Natural killer cell treated with Interleukin-12 subunit alpha and Interleukin-12 subunit beta and Interleukin-15 and Interleukin-18, amount 100 ng/mL, for 72 hours (primary cell): ENCODE measurements around the gene RIMS3. TPM values are rescaled to one million over a fixed set of nuclear protein-coding genes. Genes with fewer than 3 reads are reported as not detected.
"Not testable (repeated sequence)": the region's sequence is repeated elsewhere in the genome, so short reads cannot be mapped to it uniquely, and the experiment has no call there.

ENCODE experiments used
- ATAC-seq, 2 donors: fragments of 150-1000 bp; cut with Tn5 transposase in 1 of 2; sonication (Bioruptor Pico), chemical (Tn5 transposase) in 1 of 2; 2 replicates each; pipeline ENCODE4 v1.10.0; 2021
- DNase-seq: peaks from one replicate; pipeline ENCODE4 v3.0.0; 2022; ENCODE audit warnings: low spot score
- H3K27ac Mint-ChIP-seq, 2 donors: 1 replicate in 1 of 2; 2 replicates in 1 of 2; pipeline ENCODE4 v1.8.0; 2022; ENCODE audit warnings: mixed read lengths in 2 of 2, mild to moderate bottlenecking in 1 of 2, moderate library complexity in 1 of 2
- H3K27me3 Mint-ChIP-seq, 2 donors: 1 replicate in 1 of 2; 2 replicates in 1 of 2; pipeline ENCODE4 v1.8.0; 2022; ENCODE audit warnings: mixed read lengths in 2 of 2
- H3K36me3 Mint-ChIP-seq: one replicate; pipeline ENCODE4 v1.8.0; 2022; ENCODE audit warnings: mixed read lengths
- H3K4me1 Mint-ChIP-seq, 2 donors: 1 replicate in 1 of 2; 2 replicates in 1 of 2; pipeline ENCODE4 v1.8.0; 2022; ENCODE audit warnings: low read depth in 2 of 2, mixed read lengths in 2 of 2, mild to moderate bottlenecking in 1 of 2
- H3K4me3 Mint-ChIP-seq: one replicate; pipeline ENCODE4 v1.8.0; 2022; ENCODE audit warnings: mixed read lengths
- H3K9me3 Mint-ChIP-seq: 2 replicates; pipeline ENCODE4 v1.8.0; 2022; ENCODE audit warnings: mixed read lengths
- total RNA-seq, 2 donors: library from RNA; stranded (reverse); gene quantifications; one replicate each; pipeline ENCODE4 v1.2.3, GENCODE V29; 2022

Gene RIMS3
- total RNA-seq, 2 donors from 2014 or later, result 0.62 to 2.0 TPM

- Mint-ChIP-seq H3K4me3 (no peak overlapping the region), H3K27me3 (peaks cover 0 to 6% of the 10 kb centered on the region in 2 donors), H3K27ac (no peak overlapping the region), H3K36me3 (no peaks in the 10 kb centered on the region), H3K4me1 (peaks cover 0 to 3% of the 10 kb centered on the region in 2 donors), H3K9me3 (no peaks in the 10 kb centered on the region)
- no peak for ATAC-seq
- peak; percentile 10 for DNase-seq
Measured at GRCh38 chr1:40638097-40639036, 27.1 kb downstream of the RIMS3 start.

DNA sequence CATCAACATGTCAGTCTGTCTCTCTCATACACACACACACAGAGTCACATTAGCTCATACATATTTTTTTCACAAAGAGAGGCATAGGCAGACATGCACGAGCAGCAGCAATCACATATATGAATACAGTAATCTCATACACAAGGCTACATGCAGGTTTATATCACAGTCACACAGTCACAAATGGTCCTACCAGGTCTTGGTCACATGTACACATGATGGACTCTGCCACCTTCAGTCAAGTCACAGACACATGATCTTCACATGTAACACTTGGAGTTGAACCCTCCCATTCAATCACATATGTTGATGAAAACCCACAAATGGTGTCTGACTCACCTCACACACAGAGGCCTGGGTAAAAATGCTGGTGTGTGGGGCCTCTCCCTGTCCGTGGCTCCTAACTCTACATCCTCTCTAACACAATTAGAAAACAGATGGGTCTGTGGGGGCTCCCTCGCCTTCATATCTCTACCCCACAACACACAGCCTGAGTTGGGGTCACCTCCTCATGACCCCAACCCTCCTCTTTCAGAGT lies 27.9 kb downstream of the RIMS3 start:
- H3K27ac Mint-ChIP-seq, result no peak overlapping the region
- peaks cover 0 to 6% of the 10 kb centered on the region in 2 donors for H3K27me3 Mint-ChIP-seq
- H3K36me3 Mint-ChIP-seq, result no peaks in the 10 kb centered on the region
- H3K9me3 Mint-ChIP-seq, result no peaks in the 10 kb centered on the region
- no peak for ATAC-seq
- H3K4me3 Mint-ChIP-seq, result no peak overlapping the region
- DNase-seq, result peak; percentile 29
- peaks cover 0 to 3% of the 10 kb centered on the region in 2 donors for H3K4me1 Mint-ChIP-seq

DNA sequence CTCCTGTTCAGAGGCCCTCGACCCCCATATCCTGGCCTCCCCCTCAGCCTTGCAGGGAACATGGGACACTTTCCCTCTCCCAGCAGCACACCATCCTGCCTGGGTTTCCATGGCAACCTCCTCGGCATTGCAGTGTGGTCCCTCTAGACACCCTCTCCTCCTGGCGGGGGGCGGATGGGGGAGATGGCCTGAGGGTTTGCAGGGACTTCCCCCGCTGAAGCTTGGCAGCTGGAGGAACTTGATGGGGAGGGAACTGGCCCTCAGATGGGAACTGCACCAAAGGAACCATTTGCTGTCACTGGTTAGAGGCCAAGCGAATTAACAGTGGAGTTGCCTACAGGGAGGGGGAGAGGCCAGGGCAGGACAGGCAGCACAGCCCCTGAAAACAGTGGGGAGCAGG lies 28.7 kb downstream of the RIMS3 start:
- Mint-ChIP-seq H3K4me1 (peaks cover 0 to 3% of the 10 kb centered on the region in 2 donors), H3K36me3 (no peaks in the 10 kb centered on the region), H3K9me3 (no peaks in the 10 kb centered on the region), H3K27me3 (peaks cover 0 to 6% of the 10 kb centered on the region in 2 donors), H3K27ac (no peak overlapping the region), H3K4me3 (no peak overlapping the region)
- DNase-seq (peak; percentile 42), ATAC-seq (no peak)

DNA sequence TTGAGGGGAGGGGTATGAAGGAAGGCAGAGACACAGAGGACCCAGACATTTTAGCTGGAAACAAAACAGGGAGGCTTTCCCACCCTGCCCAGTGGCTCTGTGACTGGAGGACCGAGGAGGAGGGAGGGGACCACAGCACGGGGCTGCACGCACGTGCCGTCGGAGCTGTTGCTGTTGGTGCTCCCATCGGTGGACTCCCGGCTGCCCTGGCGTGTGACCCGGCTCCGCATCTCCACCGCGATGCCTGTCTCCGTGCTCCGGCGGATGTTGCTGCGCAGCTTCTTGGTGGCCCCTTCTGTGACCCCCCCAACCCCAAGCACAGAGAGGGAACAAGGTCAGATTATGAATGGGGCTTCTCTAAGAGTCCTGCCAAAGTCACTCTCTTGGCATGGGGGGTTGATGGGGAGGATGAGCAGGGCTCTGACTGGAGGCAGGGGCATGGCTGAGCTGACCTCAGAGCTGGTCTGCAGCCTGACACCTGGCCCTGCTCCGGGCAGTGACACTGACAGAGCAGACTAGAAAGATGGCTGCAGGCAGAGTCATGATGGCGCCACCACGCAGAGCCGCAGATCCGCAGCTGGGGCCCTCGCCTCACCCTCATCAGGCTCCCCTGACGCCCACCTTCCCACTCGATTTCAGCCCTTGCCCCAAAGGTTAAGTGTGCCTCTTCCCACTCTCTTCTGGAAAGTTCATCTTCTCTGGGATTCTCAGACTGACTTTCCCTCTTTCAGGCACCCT lies 29.6 kb downstream of the RIMS3 start:
- H3K4me1 Mint-ChIP-seq, result peaks cover 0 to 3% of the 10 kb centered on the region in 2 donors
- ATAC-seq, result no peak
- DNase-seq, result no peak
- H3K27ac Mint-ChIP-seq, result no peak overlapping the region
- H3K4me3 Mint-ChIP-seq, result no peak overlapping the region
- H3K27me3 Mint-ChIP-seq, result peaks cover 0 to 6% of the 10 kb centered on the region in 2 donors
- no peaks in the 10 kb centered on the region for H3K36me3 Mint-ChIP-seq
- H3K9me3 Mint-ChIP-seq, result no peaks in the 10 kb centered on the region

DNA sequence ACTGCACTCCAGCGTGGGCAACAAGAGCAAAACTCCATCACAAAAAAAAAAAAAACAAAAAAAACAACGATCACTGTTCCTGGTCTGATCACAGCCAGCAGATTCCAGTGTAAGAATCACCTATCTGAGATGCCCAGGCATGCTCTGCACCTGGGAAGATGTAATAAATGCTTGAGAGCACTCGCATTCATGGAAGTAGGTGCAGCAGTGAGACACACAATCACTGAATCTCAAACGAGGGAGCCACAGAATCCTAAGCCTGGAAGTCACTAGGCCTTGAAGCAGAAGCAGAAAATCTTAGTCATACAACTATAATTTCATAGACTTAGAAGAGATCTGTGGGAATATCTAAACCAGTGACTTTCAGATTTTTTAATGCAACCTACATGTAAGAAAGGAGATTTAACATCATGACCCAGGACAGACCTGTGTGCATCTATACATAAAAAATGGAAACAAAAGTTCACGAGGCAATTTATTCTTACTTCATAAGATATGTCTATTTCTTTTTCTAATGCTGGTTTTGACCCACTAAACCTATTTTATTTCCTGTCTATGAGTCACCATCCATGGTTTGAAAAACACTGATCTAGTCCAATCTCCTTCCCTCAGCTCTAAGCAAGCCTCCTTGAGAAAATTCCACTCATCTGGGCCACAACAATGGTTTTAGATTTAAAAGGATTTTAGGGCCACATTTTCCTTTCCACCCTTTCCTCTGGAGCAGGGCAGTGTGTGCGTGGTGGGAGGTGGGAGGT lies 30.4 kb downstream of the RIMS3 start:
- ATAC-seq (no peak), DNase-seq (no peak)
- no peaks in the 10 kb centered on the region for H3K9me3 Mint-ChIP-seq
- H3K27ac Mint-ChIP-seq, result no peak overlapping the region
- H3K4me3 Mint-ChIP-seq, result no peak overlapping the region
- no peaks in the 10 kb centered on the region for H3K36me3 Mint-ChIP-seq
- peaks cover 0 to 1% of the 10 kb centered on the region in 2 donors for H3K27me3 Mint-ChIP-seq
- peaks cover under 1 to 6% of the 10 kb centered on the region in 2 donors for H3K4me1 Mint-ChIP-seq

- no peak overlapping the region for H3K4me3 Mint-ChIP-seq
- H3K27ac Mint-ChIP-seq, result no peak overlapping the region
- DNase-seq, result no peak
- no peaks in the 10 kb centered on the region for H3K9me3 Mint-ChIP-seq
- no peaks in the 10 kb centered on the region for H3K36me3 Mint-ChIP-seq
- H3K27me3 Mint-ChIP-seq, result no peaks in the 10 kb centered on the region
- no peak for ATAC-seq
- H3K4me1 Mint-ChIP-seq, result peaks cover 12 to 17% of the 10 kb centered on the region in 2 donors
Measured at GRCh38 chr1:40633931-40634376, 31.5 kb downstream of the RIMS3 start.

- no peak overlapping the region for H3K27ac Mint-ChIP-seq
- no peaks in the 10 kb centered on the region for H3K9me3 Mint-ChIP-seq
- no peak for DNase-seq
- H3K36me3 Mint-ChIP-seq, result no peaks in the 10 kb centered on the region
- no peak for ATAC-seq
- no peak overlapping the region for H3K4me3 Mint-ChIP-seq
- H3K4me1 Mint-ChIP-seq, result peaks cover 15 to 21% of the 10 kb centered on the region in 2 donors
- no peaks in the 10 kb centered on the region for H3K27me3 Mint-ChIP-seq
Measured at GRCh38 chr1:40633523-40633922, 32.0 kb downstream of the RIMS3 start.

GRCh38 chr1:40630488-40631223 lies 34.8 kb downstream of the RIMS3 start:
- Mint-ChIP-seq H3K4me3 (no peak overlapping the region), H3K4me1 (peaks cover 19 to 21% of the 10 kb centered on the region in 2 donors), H3K27me3 (no peaks in the 10 kb centered on the region), H3K9me3 (no peaks in the 10 kb centered on the region), H3K36me3 (no peaks in the 10 kb centered on the region), H3K27ac (peak overlapping the region in 1 of 2 donors; percentile 56)
- DNase-seq (no peak), ATAC-seq (no peak)

GRCh38 chr1:40629546-40629945 lies 35.9 kb downstream of the RIMS3 start:
- not testable (repeated sequence) for H3K36me3 Mint-ChIP-seq, H3K9me3 Mint-ChIP-seq, H3K4me3 Mint-ChIP-seq, H3K27me3 Mint-ChIP-seq, DNase-seq
- peak overlapping the region; percentile 56 to 73 for H3K27ac Mint-ChIP-seq
- H3K4me1 Mint-ChIP-seq, result peaks cover 21% of the 10 kb centered on the region in 2 donors
- ATAC-seq, result peak; percentile 64 to 70

GRCh38 chr1:40628903-40629292 lies 36.6 kb downstream of the RIMS3 start:
- ATAC-seq (no peak), DNase-seq (no peak)
- Mint-ChIP-seq H3K9me3 (no peaks in the 10 kb centered on the region), H3K4me3 (no peak overlapping the region), H3K36me3 (no peaks in the 10 kb centered on the region), H3K4me1 (peaks cover 21% of the 10 kb centered on the region in 2 donors), H3K27ac (peak overlapping the region; percentile 56 to 73), H3K27me3 (no peaks in the 10 kb centered on the region)

DNA sequence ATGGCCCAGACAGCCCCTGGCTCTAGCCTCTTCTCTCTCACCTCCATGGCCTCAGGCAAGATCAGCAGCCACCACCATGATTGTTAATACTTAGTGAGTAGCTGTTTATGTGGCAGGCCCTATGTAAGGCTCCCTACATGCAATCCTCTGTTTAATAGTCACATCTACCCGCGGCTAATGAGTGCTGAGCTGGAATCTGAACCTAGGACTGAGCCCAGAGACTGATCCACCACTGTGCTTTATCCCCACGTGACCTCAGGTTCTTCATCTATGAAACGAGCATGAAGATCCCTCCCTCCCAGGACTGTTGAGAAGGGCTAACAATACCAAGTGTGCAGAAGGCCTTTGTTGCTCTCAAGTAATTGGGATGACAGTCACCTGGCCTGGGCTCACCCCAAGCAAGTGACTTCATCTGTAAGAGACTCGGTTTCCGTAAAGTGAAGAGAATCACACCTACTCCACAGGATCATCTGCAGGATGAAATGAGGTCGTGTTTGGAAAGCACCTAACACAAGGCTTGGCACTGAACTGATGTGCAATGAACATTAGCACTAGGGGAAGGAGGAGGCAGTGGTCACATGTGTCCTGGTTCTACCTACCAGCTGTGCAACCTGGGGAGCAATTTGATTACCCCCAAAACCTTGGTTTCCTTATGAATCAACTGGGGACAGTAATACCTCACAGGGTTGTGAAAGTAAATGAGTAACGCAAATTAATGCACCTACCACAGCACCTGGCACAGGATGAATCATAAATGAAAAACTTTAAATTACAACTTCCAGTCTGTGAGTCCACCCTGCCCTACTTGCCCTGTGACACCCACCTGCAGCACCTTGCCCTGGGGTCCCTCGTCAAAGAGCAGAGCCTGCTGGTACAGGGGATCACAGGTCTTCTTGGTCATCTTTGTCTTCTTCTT lies 37.2 kb downstream of the RIMS3 start:
- no peak for DNase-seq
- Mint-ChIP-seq H3K36me3 (no peaks in the 10 kb centered on the region), H3K9me3 (no peaks in the 10 kb centered on the region), H3K27ac (peak overlapping the region; percentile 56 to 73), H3K27me3 (no peaks in the 10 kb centered on the region), H3K4me1 (peaks cover 21% of the 10 kb centered on the region in 2 donors), H3K4me3 (no peak overlapping the region)
- peak; percentile 55 to 63 for ATAC-seq

- Mint-ChIP-seq H3K4me3 (no peak overlapping the region), H3K9me3 (no peaks in the 10 kb centered on the region), H3K36me3 (no peaks in the 10 kb centered on the region), H3K4me1 (peaks cover 21% of the 10 kb centered on the region in 2 donors), H3K27ac (no peak overlapping the region), H3K27me3 (no peaks in the 10 kb centered on the region)
- DNase-seq (no peak), ATAC-seq (no peak)
Measured at GRCh38 chr1:40626383-40626770, 39.1 kb downstream of the RIMS3 start.
